LoVo (cell line): ENCODE data around the gene PM20D2.
"Not testable (repeated sequence)": the region's sequence is repeated elsewhere in the genome, so short reads cannot be mapped to it uniquely, and the experiment has no call there.

Source experiments
- DNase-seq: peaks from one replicate; pipeline ENCODE4 v3.0.0-alpha.2; 2016; ENCODE audit warnings: low spot score

PM20D2 gene, protein sequence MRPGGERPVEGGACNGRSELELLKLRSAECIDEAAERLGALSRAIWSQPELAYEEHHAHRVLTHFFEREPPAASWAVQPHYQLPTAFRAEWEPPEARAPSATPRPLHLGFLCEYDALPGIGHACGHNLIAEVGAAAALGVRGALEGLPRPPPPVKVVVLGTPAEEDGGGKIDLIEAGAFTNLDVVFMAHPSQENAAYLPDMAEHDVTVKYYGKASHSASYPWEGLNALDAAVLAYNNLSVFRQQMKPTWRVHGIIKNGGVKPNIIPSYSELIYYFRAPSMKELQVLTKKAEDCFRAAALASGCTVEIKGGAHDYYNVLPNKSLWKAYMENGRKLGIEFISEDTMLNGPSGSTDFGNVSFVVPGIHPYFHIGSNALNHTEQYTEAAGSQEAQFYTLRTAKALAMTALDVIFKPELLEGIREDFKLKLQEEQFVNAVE

DNA sequence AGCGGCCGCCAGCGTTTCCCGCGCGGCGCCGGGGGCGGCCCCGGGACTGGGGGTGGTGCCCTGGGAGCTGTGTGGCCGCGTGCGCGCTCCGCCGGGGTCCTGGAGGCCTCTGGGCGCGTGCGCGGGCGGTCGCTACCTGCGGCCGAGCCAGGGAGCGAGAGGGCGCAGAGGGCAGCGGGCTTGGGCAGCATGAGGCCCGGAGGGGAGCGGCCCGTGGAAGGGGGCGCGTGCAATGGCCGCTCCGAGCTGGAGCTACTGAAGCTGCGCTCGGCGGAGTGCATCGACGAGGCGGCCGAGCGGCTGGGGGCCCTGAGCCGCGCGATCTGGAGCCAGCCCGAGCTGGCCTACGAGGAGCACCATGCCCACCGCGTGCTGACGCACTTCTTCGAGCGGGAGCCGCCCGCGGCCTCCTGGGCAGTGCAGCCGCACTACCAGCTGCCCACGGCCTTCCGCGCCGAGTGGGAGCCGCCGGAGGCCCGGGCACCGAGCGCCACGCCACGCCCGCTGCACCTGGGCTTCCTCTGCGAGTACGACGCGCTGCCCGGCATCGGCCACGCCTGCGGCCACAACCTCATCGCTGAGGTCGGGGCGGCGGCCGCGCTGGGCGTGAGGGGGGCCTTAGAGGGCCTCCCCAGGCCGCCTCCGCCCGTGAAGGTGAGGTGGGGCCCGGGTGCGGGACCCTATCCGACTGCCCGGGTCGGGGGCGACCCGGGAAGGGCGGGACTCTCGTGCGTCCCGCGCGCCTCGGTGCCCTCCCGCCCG lies at the start of gene PM20D2:
PM20D2 (plus strand) TSS at position 100 of the 762 bp plus-strand sequence; CDS start at position 190, 90 bp downstream.
- peak; percentile 73 for DNase-seq

DNA sequence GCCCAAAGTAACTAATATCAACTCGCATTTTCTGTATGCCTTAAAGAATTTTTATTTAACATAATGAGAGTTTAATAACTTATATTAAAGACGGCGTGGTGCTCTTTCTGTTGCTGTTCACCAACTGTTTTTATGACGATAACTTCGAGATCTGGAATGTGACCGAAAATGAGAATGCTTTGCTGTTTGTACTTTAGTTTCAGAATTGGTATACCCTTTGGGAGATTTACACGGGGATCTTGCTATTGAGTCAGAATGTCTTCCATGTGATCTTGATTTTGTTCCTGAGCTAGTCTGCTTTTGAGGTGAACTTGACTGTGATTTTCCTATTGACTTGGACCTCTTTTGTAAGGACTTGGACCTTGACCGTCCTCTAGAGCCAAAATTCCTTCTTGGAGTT lies 47.4 kb upstream of the PM20D2 start:
- DNase-seq, result no peak

GRCh38 chr6:89100114-89100513 lies 45.7 kb upstream of the PM20D2 start:
- DNase-seq, result no peak

DNA sequence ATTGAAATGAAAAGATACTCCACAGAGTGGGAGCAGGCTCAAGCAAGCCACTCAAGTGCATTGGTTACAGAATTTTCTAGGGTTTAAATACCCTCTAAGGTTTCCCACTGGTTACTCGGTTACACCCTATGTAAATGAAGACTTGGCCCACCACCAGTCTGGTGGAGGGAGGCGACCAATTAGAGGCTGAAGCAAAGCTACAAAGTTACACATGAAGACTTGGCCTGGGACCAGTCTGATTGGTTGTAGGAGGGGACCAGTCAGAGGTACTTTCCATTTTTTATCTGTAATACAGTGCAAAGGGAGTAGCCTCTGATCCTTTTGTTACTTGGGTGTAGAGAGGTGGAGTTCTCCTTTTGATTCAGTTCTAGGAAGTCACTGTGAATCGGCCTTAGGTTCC lies 35.6 kb upstream of the PM20D2 start:
- no peak for DNase-seq

DNA sequence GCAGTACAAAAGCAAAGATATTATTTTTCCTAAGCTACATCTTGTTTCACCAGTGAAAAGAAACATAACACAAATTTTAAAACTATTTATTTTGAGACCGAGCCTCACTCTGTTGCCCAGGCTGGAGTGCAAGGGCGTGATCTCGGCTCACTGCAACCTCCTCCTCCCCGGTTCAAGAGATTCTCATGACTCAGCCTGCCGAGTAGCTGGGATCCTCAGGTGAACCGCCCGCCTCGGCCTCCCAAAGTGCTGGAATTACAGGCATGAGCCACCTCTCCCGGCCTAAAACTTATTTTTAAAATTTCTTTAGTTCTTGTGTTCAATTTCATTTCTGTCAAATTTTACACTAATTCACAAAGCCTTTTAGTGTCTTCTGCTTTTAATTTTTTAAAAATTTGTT lies 33.9 kb upstream of the PM20D2 start:
- DNase-seq, result no peak

GRCh38 chr6:89116702-89117101 lies 29.2 kb upstream of the PM20D2 start:
- DNase-seq, result no peak

DNA sequence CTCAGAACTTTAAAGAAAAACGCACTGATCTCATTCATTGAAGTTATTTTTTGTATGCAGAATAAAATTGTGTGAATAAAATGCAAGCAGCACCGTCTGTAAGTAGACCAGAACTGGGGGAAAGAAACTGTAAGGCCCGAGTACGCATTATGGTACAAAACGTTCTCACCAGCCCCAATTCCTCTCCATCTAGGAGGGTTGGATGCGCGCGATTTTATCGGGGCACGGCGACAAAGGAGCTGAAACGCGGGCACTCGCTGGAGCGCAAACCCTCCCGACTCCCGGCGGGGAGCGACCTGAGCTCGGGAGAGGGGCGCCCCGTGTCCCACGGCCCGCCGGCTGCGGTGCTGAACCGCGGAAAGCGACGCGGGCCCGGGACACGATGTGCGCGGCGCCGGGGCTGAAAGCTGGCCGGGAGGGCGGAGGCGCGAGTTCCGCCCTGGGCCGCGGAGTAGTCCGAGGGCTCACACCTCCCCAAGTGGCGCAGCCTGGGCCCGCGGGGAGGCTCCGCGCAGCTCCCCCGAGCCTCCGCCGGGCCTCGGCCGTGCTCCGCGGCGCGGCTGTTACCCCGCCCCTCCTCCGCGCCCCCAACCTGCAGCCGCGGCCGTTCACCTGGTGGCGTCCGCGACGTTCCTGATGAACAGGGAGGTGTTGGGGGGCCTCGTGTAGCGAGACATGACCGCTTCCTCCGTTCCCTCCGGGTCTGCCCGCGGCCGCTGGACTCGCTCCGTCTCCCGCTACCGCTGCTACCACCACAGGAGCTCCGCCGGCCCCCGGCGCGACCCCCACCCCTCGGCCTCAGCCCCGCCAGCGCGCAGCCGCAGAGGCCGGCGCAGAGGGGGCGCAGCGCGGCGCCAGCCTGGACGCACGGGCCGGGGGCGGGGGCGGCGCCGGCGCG lies 28.4 kb upstream of the PM20D2 start, which contains the start of gene SRSF12:
SRSF12 (minus strand) TSS at position 861 of the 898 bp plus-strand sequence; CDS start at position 677, 184 bp downstream.
- DNase-seq, result peak; percentile 20

DNA sequence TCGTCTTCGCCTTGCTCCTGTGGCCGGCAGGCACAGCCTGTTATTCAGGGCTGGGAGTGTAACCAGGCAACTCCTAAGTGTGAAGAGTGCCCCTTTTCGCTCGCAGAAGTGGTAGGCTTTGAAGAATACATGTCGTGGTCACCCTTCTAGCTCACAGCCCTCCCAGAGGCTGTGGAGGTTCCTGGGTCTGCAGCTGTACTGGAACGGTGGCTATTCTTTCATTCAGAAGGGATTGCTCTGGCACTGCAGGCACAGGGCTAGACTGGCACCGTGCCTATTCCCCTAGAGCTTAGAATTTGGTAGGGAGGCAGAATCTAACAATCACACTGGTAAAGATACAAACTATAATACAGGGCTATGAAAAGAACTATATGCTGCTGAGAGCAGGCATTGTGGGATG lies 26.9 kb upstream of the PM20D2 start:
- DNase-seq, result no peak

GRCh38 chr6:89120371-89120770 lies 25.5 kb upstream of the PM20D2 start:
- no peak for DNase-seq

DNA sequence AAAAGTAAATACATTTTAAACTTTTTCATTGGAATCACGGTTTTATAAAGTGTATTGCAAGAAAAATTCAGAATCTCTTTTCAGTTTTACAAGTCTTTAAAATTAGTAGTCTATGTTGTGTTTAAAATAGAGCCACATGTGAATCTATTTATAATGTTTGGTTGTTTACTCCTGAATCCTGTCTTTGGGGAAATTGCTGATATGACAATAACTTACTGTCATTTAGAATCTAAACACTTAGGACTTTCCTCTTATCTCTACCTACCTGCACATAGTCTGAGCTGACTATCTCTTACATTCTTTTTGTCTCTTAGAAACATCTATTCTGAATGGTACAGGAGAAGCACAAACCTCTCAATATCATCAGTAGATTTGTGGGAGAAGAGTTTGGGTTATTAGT lies 23.9 kb upstream of the PM20D2 start:
- DNase-seq, result no peak

GRCh38 chr6:89122625-89123024 lies 23.2 kb upstream of the PM20D2 start:
- peak; percentile 49 for DNase-seq

- not testable (repeated sequence) for DNase-seq
Observed at GRCh38 chr6:89128256-89128671, 17.6 kb upstream of the PM20D2 start.

GRCh38 chr6:89131599-89131998 lies 14.3 kb upstream of the PM20D2 start:
- no peak for DNase-seq

- DNase-seq, result no peak
Observed at GRCh38 chr6:89132057-89132456, 13.8 kb upstream of the PM20D2 start.

GRCh38 chr6:89133981-89134380 lies 11.9 kb upstream of the PM20D2 start:
- DNase-seq, result no peak

DNA sequence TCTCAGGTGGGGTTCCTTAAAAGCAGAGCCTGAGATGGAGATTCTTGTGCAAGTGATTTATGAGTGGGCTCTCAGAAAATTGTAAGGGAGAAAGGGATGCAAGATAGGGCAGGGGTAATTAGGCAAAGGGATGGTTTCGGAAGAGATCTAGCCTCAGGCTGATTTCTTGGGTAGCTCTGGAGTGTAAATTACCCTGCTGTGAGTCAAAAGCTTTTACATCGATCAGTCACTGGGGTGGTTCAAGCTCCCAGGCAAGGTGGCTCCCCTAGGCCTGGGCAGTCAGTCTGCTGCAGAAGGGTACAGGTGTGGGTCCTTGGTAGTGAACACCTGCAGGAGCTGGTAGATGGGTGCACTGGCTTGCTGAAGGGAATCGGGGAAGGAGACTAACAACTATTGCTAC lies 11.1 kb upstream of the PM20D2 start:
- DNase-seq, result no peak

GRCh38 chr6:89138173-89138572 lies 7.7 kb upstream of the PM20D2 start:
- DNase-seq, result no peak

DNA sequence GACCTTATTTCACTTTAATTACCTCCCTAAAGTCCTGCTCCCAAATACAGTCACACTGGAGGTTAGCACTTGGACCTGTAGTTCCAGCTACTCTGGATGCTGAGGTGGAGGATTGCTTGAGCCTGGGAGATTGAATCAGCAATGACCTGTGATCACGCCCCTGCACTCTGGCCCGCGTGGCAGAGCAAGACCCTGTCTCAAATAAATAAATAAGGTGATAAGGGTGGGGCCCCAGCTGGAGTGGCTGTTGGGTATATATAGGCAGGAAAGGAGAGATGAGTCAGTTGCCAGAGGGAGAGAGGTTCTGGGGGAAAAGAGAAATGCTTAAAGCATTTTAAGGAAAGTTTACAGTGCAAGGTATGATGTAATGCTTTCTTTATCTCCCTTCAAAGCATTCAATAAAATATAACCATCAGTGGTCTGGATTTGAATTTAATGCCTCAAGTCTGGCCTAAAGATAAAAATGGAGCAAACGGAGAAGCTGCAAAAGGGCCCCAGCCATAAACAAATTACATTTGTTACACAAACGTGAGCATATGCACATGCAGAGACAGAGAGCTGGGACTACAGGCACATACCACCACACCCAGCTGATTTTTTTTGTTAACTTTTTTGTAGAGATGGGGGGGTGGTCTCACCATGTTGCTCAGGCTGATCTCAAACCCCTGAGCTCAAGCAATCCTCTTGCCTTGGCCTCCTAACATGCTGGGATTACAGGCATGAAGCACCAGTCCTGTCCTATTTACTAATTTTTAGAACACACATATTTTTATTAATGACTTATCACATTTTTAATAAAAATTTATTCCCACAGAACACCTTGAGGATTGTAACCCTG lies 6.1 kb upstream of the PM20D2 start:
- DNase-seq, result peak; percentile 20

DNA sequence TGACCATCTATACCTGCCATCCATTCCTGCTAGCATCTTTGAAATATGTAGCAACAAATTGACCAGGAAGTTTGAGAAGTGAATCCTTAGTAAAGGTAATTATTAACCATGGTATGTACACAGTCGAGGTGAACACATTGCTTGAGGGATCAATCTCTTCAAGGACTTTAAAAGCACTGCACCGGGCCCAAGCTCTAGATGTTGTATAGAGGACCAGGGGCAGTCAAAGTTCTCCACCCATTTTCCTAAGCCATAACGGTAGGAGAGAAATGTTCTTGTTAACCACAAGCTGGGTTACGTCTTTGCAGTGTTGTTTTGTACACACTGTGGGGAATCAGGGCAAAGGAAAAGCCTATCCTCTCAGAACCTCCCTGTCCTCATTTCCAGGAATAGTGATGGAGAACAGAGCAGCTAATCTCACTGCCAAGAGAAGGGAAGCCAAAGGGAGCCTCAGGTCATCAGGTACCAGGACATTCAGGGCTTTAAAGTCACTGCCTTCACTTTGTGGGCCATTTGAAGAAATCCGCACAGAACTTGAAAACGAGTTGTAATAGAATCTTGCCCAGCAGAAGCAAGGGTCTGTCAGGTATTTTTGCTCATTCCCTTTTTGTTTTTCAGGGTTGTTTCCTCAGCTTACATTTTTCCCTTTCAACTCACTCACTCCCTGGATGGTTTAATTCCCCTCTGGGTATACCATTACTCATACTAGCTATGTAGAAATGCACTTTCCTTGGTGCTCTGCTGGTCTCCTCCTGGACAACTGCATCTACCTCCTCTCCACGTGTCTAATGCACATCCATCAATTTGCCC lies 5.3 kb upstream of the PM20D2 start:
- DNase-seq, result peak; percentile 54

GRCh38 chr6:89144354-89144906 lies 1.4 kb upstream of the PM20D2 start:
- DNase-seq, result no peak
